Mesenchymal stem cell (in vitro differentiated cells and primary cell): ENCODE results near the gene CAST.

ENCODE experiments used
- DNase-seq: peaks from one replicate; pipeline ENCODE4 v3.0.0-alpha.2; 2013
- H2AFZ ChIP-seq: one replicate; pipeline ENCODE4 v1.6.1; 2013; ENCODE audit warnings: low read depth, mild to moderate bottlenecking, control low read depth, inconsistent platforms, low read length, moderate library complexity
- H2AK5ac ChIP-seq: 2 replicates; pipeline ENCODE4 v1.6.1; 2013; ENCODE audit warnings: low read length, moderate library complexity, mild to moderate bottlenecking, inconsistent platforms; ENCODE audit not compliant: severe bottlenecking
- H2BK120ac ChIP-seq: one replicate; pipeline ENCODE4 v1.6.1; 2013; ENCODE audit warnings: low read depth, mild to moderate bottlenecking, inconsistent platforms, low read length, moderate library complexity
- H2BK12ac ChIP-seq, 2 experiments: one replicate each; pipeline ENCODE4 v1.6.1; 2013; ENCODE audit warnings: inconsistent platforms in 2 of 2, low read length in 2 of 2, mild to moderate bottlenecking in 2 of 2, moderate library complexity in 2 of 2, control low read depth in 1 of 2
- H2BK15ac ChIP-seq: one replicate; pipeline ENCODE4 v1.6.1; 2013; ENCODE audit warnings: mild to moderate bottlenecking, low read depth, inconsistent platforms; ENCODE audit not compliant: poor library complexity, severe bottlenecking
- H2BK5ac ChIP-seq: 2 replicates; pipeline ENCODE4 v1.6.1; 2013; ENCODE audit warnings: low read depth, mild to moderate bottlenecking, low read length, control low read depth, inconsistent platforms; ENCODE audit not compliant: poor library complexity, severe bottlenecking
- H3K14ac ChIP-seq, 2 experiments: one replicate each; pipeline ENCODE4 v1.6.1; 2013; ENCODE audit warnings: inconsistent platforms in 2 of 2, low read length in 2 of 2, control low read depth in 1 of 2, mild to moderate bottlenecking in 1 of 2, moderate library complexity in 1 of 2
- H3K18ac ChIP-seq, 2 experiments: one replicate each; pipeline ENCODE4 v1.6.1; 2013; ENCODE audit warnings: inconsistent platforms in 2 of 2, low read length in 2 of 2, control low read depth in 1 of 2, low read depth in 1 of 2, mild to moderate bottlenecking in 1 of 2
- H3K23ac ChIP-seq, 2 experiments: one replicate each; pipeline ENCODE4 v1.6.1; 2013; ENCODE audit warnings: inconsistent platforms in 2 of 2, low read length in 2 of 2, mild to moderate bottlenecking in 2 of 2, moderate library complexity in 2 of 2, control low read depth in 1 of 2
- H3K27ac ChIP-seq: 2 replicates; pipeline ENCODE4 v1.5.1; 2013; ENCODE audit warnings: mild to moderate bottlenecking, moderate library complexity, low read length, control low read depth, inconsistent platforms; ENCODE audit not compliant: poor library complexity, severe bottlenecking
- H3K27me3 ChIP-seq, 2 experiments: 2 replicates each; pipeline versions ENCODE4 v1.6.1 to v1.7.0; 2013; ENCODE audit warnings: low read length in 2 of 2, mild to moderate bottlenecking in 2 of 2, moderate library complexity in 2 of 2, control low read depth in 1 of 2, inconsistent platforms in 1 of 2; ENCODE audit not compliant: control insufficient read depth in 1 of 2, insufficient read depth in 1 of 2
- H3K36me3 ChIP-seq, 2 experiments: 2 replicates each; pipeline versions ENCODE4 v1.6.1 to v1.7.0; 2013; ENCODE audit warnings: low read length in 2 of 2, control low read depth in 1 of 2, inconsistent platforms in 1 of 2, low read depth in 1 of 2, mild to moderate bottlenecking in 1 of 2; ENCODE audit not compliant: insufficient read depth in 2 of 2, control insufficient read depth in 1 of 2
- H3K4ac ChIP-seq, 2 experiments: one replicate each; pipeline ENCODE4 v1.6.1; 2013; ENCODE audit warnings: inconsistent platforms in 2 of 2, low read length in 2 of 2, mild to moderate bottlenecking in 2 of 2, moderate library complexity in 2 of 2, control low read depth in 1 of 2, low read depth in 1 of 2
- H3K4me1 ChIP-seq: 2 replicates; pipeline ENCODE4 v1.6.1; 2013; ENCODE audit warnings: low read depth, low read length, control low read depth; ENCODE audit not compliant: control insufficient read depth, insufficient read depth
- H3K4me2 ChIP-seq: 2 replicates; pipeline ENCODE4 v1.6.1; 2013; ENCODE audit warnings: low read length, mild to moderate bottlenecking, inconsistent platforms; ENCODE audit not compliant: poor library complexity, severe bottlenecking
- H3K4me3 ChIP-seq, 2 experiments: 2 replicates each; pipeline versions ENCODE4 v1.5.1 to v1.7.0; 2013; ENCODE audit warnings: low read length in 2 of 2, mild to moderate bottlenecking in 2 of 2, control low read depth in 1 of 2, low read depth in 1 of 2; ENCODE audit not compliant: insufficient read depth in 1 of 2
- H3K79me1 ChIP-seq: replicated peaks from 2 replicates; pipeline ENCODE4 v1.6.1; 2013; ENCODE audit warnings: mild to moderate bottlenecking, control low read depth, low read length, inconsistent platforms; ENCODE audit not compliant: poor library complexity, severe bottlenecking
- H3K9ac ChIP-seq: 2 replicates; pipeline ENCODE4 v1.7.0; 2013; ENCODE audit warnings: mild to moderate bottlenecking, low read length, moderate library complexity
- H3K9me3 ChIP-seq: 2 replicates; pipeline ENCODE4 v1.7.0; 2013; ENCODE audit warnings: mild to moderate bottlenecking, low read length; ENCODE audit not compliant: control insufficient read depth
- H4K8ac ChIP-seq: one replicate; pipeline ENCODE4 v1.6.1; 2013; ENCODE audit warnings: inconsistent platforms, mild to moderate bottlenecking, low read length, moderate library complexity
- H4K91ac ChIP-seq: one replicate; pipeline ENCODE4 v1.6.1; 2013; ENCODE audit warnings: mild to moderate bottlenecking, low read length, inconsistent platforms
- whole genome bisulfite sequencing: methylation state at CpG from one replicate; pipeline ENCODE4 v1.1.7; 2013; ENCODE audit warnings: mixed read lengths; 5-methylcytosine and 5-hydroxymethylcytosine counted together

The CAST gene

GRCh38 chr5:96772111-96772510, 109.9 kb downstream of the CAST start:
- no peaks in the 10 kb centered on the region for H3K4me1 ChIP-seq
- no peak overlapping the region for H4K8ac ChIP-seq
- no peak overlapping the region for H3K27ac ChIP-seq
- no peak overlapping the region for H2BK15ac ChIP-seq
- no peak overlapping the region for H2BK5ac ChIP-seq
- no peak overlapping the region for H3K9ac ChIP-seq
- H3K14ac ChIP-seq = no peak overlapping the region
- H2BK12ac ChIP-seq = no peak overlapping the region
- no peak overlapping the region for H2BK120ac ChIP-seq
- H3K4ac ChIP-seq = no peak overlapping the region
- H2AFZ ChIP-seq = no peak overlapping the region
- DNase-seq = no peak
- no peak overlapping the region for H4K91ac ChIP-seq
- no peak overlapping the region for H2AK5ac ChIP-seq
- no peak overlapping the region for H3K4me3 ChIP-seq
- H3K36me3 ChIP-seq = peaks cover 14 to 100% of the 10 kb centered on the region in 2 experiments
- peaks cover 7% of the 10 kb centered on the region for H3K79me1 ChIP-seq
- no peak overlapping the region for H3K23ac ChIP-seq
- no peaks in the 10 kb centered on the region for H3K9me3 ChIP-seq
- WGBS = no CpG with 5 or more reads among the region's 1 CpG
- no peak overlapping the region for H3K4me2 ChIP-seq
- H3K18ac ChIP-seq = no peak overlapping the region
- H3K27me3 ChIP-seq = no peaks in the 10 kb centered on the region

GRCh38 chr5:96772542-96772941, 110.4 kb downstream of the CAST start:
- H3K4me1 ChIP-seq = no peaks in the 10 kb centered on the region
- no peak overlapping the region for H2BK12ac ChIP-seq
- no peak overlapping the region for H2BK15ac ChIP-seq
- peaks cover 14 to 100% of the 10 kb centered on the region in 2 experiments for H3K36me3 ChIP-seq
- no peak overlapping the region for H3K14ac ChIP-seq
- no peak overlapping the region for H2BK120ac ChIP-seq
- H3K23ac ChIP-seq = no peak overlapping the region
- no peak overlapping the region for H3K18ac ChIP-seq
- H3K9ac ChIP-seq = no peak overlapping the region
- no peaks in the 10 kb centered on the region for H3K27me3 ChIP-seq
- H2AFZ ChIP-seq = no peak overlapping the region
- H4K8ac ChIP-seq = no peak overlapping the region
- peaks cover 7% of the 10 kb centered on the region for H3K79me1 ChIP-seq
- H3K4ac ChIP-seq = no peak overlapping the region
- H3K4me2 ChIP-seq = no peak overlapping the region
- H3K27ac ChIP-seq = no peak overlapping the region
- H3K9me3 ChIP-seq = no peaks in the 10 kb centered on the region
- H4K91ac ChIP-seq = no peak overlapping the region
- H2AK5ac ChIP-seq = no peak overlapping the region
- DNase-seq = no peak
- no peak overlapping the region for H3K4me3 ChIP-seq
- no peak overlapping the region for H2BK5ac ChIP-seq

DNA sequence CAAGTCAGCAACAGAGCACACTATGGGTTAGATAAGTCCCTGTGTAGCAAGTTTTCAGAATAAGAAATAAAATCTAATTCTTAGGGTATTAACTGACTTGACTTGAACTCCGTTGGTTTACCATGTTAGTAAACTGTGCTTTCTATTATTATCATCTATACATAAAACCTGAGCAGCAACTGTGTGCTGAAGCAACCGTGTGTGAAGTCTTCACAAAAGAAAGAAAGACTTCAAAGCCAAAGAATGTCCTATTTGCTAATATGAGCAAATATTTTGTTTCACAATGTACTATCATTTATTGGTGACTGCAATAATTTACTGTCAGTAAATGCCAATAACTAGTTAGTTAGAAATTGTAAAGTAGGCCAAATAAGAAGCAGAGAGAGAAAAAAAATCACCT, 112.9 kb downstream of the CAST start:
- Histone ChIP-seq H3K36me3 (peaks cover 13 to 100% of the 10 kb centered on the region in 2 experiments), H3K9me3 (no peaks in the 10 kb centered on the region), H3K4me3 (no peak overlapping the region), H3K4me1 (no peaks in the 10 kb centered on the region), H2BK12ac (no peak overlapping the region), H3K4ac (no peak overlapping the region), H2AK5ac (no peak overlapping the region), H3K18ac (no peak overlapping the region), H3K14ac (no peak overlapping the region), H3K4me2 (no peak overlapping the region), H4K91ac (no peak overlapping the region), H2BK5ac (no peak overlapping the region), H3K9ac (no peak overlapping the region), H3K79me1 (peaks cover 4% of the 10 kb centered on the region), H3K27ac (no peak overlapping the region), H4K8ac (no peak overlapping the region), H3K23ac (no peak overlapping the region), H2AFZ (no peak overlapping the region), H2BK15ac (no peak overlapping the region), H3K27me3 (no peaks in the 10 kb centered on the region), H2BK120ac (no peak overlapping the region)
- no peak for DNase-seq
- 100% methylated on average over 2 of the region's 2 CpGs for WGBS

DNA sequence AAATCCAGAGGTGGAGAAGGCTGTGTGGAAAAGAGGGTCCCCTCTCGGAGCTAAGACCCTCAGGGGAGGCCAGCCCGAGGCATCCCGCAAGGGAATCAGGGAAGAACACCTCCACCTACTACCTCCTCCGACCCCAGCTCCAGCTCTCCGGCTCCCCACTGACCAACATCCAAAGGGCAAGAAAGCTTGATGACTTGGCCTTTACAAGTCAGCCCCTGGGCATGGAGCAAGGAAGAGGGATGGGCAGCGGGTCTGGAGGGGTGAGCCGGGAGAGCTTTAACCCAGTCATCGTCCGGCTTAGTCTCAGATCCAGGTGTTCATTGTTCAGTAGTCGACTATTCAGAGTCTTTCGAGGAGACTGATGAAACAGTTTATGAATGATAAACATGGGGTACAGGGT, 113.5 kb downstream of the CAST start:
- no peak overlapping the region for H3K4me2 ChIP-seq
- 98% methylated on average over 8 of the region's 11 CpGs for WGBS
- no peak overlapping the region for H3K9ac ChIP-seq
- H3K9me3 ChIP-seq = no peaks in the 10 kb centered on the region
- no peak for DNase-seq
- no peaks in the 10 kb centered on the region for H3K27me3 ChIP-seq
- no peak overlapping the region for H4K8ac ChIP-seq
- peaks cover 13 to 98% of the 10 kb centered on the region in 2 experiments for H3K36me3 ChIP-seq
- no peak overlapping the region for H2BK15ac ChIP-seq
- H2AK5ac ChIP-seq = no peak overlapping the region
- peak overlapping the region in 1 of 2 experiments; percentile 66 for H3K18ac ChIP-seq
- no peak overlapping the region for H3K27ac ChIP-seq
- no peak overlapping the region for H3K23ac ChIP-seq
- no peak overlapping the region for H2BK120ac ChIP-seq
- H3K4ac ChIP-seq = no peak overlapping the region
- H3K4me1 ChIP-seq = peaks cover 1% of the 10 kb centered on the region
- H3K79me1 ChIP-seq = peaks cover 4% of the 10 kb centered on the region
- H2BK5ac ChIP-seq = no peak overlapping the region
- no peak overlapping the region for H2AFZ ChIP-seq
- H3K14ac ChIP-seq = no peak overlapping the region
- H3K4me3 ChIP-seq = no peak overlapping the region
- no peak overlapping the region for H2BK12ac ChIP-seq
- no peak overlapping the region for H4K91ac ChIP-seq
